Stimulated activated CD4-positive, alpha-beta T cell treated with anti-CD3 and anti-CD28 coated beads, Interleukin-1b, Interleukin-23, amount 100 ng/mL, for 24 hours (primary cell): ENCODE data around the gene ALKBH8.
"Not testable (repeated sequence)": the region's sequence is repeated elsewhere in the genome, so short reads cannot be mapped to it uniquely, and the experiment has no call there.

Source experiments
- DNase-seq, 4 experiments: peaks; one replicate each; pipeline ENCODE4 v3.0.0-alpha.2; 2020; ENCODE audit warnings: low read depth in 4 of 4, low spot score in 1 of 4

Gene ALKBH8

GRCh38 chr11:107505647-107506225 lies 59.8 kb downstream of the ALKBH8 start:
- DNase-seq, result no peak

DNA sequence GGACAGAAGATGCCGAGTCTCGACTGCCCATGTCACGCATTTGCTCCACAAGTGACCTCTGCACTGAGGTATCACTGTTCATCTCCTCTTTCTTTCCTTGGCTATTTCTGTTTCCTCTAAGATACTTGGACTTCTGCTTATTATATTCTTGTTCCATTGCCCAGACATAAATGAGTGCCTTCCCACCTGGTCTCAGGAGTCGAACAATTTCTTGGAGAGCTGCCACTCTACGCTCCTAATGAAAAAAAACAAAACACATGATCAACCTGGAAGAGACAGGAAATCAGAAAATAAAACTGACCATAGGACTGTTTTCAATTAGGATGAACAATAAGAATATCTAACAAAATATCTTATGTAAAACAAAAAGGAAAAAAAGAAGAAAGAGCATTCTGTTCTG lies 60.6 kb downstream of the ALKBH8 start:
- DNase-seq, result no peak

DNA sequence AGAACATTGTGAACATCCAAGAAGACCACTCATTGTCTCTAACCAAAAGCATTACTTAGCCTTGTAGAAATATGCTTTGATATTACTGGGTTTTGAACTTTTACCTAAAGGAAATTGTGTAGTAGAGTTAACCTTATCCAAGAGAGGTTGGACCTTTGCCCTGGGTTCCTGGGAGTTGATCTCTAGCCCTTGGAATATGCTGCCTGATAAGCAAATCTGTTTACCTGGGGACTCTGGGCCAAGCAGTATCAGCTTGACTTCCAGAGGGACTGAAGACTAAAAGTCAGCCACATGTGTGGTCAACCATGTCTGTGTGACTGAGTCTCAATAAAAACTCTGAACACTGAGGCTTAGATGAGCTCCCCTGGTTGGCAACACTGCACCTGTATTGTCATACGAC lies 63.8 kb downstream of the ALKBH8 start:
- DNase-seq, result no peak

GRCh38 chr11:107497371-107497770 lies 68.2 kb downstream of the ALKBH8 start:
- not testable (repeated sequence) for DNase-seq

DNA sequence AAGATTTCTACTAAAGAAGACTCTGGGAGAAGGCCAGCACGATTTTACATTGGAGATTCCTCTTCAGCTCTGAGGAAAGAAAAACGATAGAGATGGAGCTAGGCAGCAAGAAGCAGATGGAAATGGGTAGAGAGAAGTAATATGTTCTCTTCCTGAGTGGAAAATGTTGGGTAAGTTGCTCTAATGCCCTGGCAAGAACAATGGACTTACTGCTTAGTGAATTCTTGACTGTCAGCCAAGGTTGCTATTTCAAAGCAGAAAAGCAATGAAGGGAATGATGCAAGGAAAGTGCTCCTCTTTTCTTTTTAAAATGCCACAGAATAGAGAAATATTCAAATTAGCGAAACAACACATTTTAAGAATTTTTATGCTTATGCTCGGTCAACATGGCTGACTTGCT lies 69.5 kb downstream of the ALKBH8 start:
- DNase-seq, result no peak

DNA sequence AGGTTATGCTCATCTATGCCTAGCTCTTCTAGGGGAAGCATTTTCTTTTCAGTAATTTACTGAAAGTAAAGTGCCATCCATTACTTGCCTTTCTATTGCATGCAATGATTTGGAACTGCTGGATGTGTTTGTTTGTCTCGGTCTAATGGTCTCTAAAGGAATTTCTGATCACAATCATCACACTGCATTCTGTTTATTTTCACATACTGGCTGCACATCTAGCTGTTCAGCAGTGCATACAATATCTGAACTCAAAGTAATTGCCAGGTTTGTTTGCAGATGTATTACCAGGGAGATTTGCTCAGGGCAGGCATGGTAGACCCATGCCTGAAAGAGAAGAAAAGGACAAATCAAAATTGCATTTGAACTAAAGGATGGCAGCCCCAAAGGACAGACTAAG lies 71.5 kb downstream of the ALKBH8 start:
- DNase-seq, result no peak

DNA sequence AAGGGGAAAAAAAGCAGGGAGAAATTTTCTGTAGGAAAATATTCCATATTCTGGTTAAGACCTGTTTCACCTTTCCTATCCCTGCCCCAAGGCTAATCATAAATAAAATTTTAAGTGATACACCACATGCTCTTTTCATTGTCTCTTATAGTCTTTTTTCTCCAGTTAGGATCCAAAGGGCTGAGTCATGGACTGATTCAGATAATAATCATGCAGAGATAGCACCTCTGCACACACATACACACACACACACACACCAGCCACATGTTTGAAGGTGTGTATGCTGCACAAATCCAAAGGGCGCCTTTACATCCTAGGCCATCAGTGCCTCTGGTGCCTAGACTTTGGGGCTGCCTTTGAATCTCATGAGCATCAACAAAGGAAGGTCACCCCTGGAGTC lies 72.4 kb downstream of the ALKBH8 start:
- no peak for DNase-seq

- DNase-seq, result no peak
Observed at GRCh38 chr11:107490836-107491235, 74.7 kb downstream of the ALKBH8 start.

DNA sequence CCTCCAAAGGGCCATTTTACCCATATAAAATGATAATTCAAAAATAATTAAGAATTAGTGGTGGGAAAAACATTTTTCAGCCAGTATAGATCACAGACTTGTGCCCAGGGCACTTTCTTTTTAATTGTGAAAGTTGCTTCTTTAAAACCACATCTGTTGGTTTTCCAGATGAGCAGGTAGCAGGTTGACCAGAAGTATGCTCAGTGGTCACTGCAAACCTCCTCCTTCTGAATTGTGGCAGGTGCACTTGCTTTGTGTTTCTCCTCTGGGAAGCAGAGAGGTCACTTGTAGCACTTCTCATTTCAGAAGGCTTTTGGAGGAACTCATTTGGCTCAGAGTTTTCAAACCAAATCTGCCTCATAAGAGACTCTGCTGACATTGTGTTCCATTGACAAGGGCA lies 83.3 kb downstream of the ALKBH8 start:
- DNase-seq, result no peak

DNA sequence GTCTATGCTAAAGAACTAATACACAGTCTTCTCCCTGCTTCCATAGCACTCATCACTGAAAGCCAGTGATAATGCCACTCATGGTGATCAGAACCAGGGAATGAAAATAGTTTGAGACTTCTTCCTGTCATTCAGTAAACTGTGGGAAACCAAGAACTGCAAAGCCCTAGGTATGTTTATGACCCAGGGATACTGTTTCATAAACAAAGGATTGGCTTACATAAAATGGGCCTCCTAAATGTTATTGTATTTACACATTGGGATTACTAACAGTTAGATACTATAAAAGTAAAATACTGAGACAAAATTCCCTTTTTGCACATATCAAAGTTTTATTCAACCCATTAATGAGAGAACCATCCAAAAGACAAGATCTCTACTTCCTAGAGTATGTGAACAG lies 86.6 kb downstream of the ALKBH8 start:
- DNase-seq, result no peak

- DNase-seq, result no peak
Observed at GRCh38 chr11:107477820-107478219, 87.7 kb downstream of the ALKBH8 start.

DNA sequence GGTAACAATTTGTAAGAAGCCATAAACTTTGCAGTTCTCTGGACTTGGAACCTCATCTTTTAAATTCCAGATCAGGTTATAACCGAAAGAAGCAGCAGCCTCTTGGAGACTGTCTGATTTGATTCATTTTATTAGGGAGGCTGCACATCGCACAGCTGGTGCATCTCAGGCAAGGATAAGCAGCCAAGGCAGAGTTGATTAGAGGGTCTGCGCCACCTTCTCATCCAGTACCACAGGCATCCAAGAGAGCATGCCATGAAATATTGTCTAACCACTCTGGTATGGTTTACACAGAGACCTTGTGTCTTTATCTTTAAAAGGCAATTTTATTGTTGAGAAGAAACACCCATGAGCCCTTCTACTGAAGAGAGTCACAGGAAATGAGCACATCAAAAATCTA lies 91.7 kb downstream of the ALKBH8 start:
- no peak for DNase-seq

GRCh38 chr11:107472966-107473365 lies 92.6 kb downstream of the ALKBH8 start:
- no peak for DNase-seq

DNA sequence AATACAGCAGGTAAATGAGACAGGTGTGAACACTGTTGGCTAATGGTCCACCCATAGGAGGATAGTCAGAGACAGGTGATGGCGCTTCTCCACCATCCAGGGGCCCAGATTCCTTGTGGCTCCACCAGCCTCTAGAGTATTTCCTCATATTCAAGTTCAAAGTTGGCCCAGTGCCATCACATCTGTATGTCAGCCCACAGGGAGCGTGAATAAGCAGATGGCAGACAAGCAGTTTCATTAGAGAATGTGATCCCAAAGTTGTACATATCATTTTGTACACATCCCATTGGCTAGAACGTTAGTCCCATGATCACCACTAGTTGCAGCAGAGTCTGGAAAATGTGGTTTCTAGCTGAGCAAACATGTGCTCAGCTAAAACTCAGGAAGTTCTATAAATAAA lies 96.9 kb downstream of the ALKBH8 start:
- no peak for DNase-seq

DNA sequence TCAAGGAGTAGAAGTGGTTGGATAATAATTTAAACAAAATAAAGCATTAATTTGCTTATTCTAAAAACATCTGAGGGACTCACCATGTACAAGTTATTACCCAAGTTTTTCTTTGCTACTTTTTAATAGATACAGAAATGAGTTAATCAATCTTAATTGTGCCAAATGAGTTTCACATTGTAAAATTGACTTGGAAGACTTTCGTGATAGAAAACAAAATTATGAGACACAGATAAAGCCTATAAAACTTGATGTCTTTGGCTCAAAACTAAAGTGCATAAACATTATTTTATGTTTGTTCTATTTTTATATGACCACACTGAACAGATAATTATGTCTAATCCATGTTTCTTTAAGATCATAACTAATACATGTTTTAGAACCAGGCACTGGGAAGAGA lies 97.8 kb downstream of the ALKBH8 start:
- DNase-seq, result no peak

- DNase-seq, result not testable (repeated sequence)
Observed at GRCh38 chr11:107466275-107466866, 99.2 kb downstream of the ALKBH8 start.

GRCh38 chr11:107457558-107458271 lies 107.8 kb downstream of the ALKBH8 start, which contains the start of gene CWF19L2:
TSS of gene CWF19L2 (minus strand) at chr11:107457825. CDS start at chr11:107457816, 9 bp downstream.
- DNase-seq, result peak; percentile 62 to 78 (median 73)

DNA sequence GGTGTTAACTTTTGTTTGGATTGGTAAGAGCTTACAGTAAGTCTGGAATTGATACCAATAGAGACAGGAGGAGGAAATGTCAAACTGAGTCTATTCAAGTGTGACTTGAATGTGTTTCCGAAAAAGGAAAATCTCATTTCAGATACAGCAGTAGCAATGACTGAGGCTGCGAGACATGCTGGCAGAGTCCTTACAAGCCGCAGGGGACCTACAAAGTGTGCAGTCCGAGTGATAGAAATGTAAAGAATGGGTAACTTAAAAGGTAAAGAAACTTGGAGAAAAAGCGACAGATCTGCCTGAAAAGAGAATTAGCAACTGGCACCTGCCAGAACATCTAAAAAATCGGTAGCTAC lies 108.4 kb downstream of the ALKBH8 start:
- DNase-seq, result peak in 1 of 4 experiments; percentile 1

DNA sequence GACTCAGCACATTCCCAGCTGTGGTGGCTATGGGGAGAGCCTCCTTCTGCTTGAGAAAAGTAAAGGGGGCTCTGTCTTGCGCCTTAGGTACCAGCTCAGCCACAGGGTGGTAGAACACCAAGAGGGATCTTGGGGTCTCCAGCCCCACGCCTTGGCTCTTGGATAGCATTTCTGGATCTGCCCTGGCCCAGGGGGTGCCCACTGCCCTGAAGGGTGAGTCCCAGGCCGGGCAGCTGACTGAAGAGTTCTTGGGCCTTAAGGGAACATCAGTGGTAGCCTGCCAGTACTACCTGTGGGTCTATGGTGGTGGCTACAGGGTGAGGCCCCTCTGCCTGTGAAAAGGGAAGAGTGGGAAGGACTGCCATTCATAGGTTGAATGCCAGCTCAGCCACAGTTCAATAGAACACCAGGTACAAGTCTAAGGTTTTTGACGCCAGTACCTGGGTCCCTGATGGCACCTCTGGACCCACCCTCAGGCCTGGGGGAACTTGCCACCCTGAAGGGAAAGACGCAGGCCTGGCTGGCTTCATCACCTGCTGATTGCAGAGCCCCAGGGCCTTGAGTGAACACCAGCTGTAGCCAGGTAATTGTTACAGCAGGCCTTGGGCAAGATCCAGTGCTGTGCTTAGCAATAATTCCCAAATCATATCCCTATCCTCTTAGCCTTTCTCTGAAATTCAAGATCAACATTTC lies 111.8 kb downstream of the ALKBH8 start:
- no peak for DNase-seq
